Uterus (tissue), 4 donors: ENCODE data around the gene MPPED1. TPM values are rescaled to one million over a fixed set of nuclear protein-coding genes. Genes with fewer than 3 reads are reported as not detected.

ENCODE experiments used
- DNase-seq, 2 donors: peaks; one replicate each; pipeline ENCODE4 v3.0.0-alpha.2; 2019 to 2020
- H3K27ac ChIP-seq, 2 donors: fragments of 200-600 bp; sonication (generic); 1 replicate in 1 of 2; 2 replicates in 1 of 2; pipeline ENCODE4 v1.5.1; 2016 to 2018
- H3K27me3 ChIP-seq, 2 donors: fragments of 200-600 bp; sonication (generic); one replicate each; pipeline ENCODE4 v1.5.1; 2018 to 2019; ENCODE audit warnings: control low read depth in 1 of 2
- H3K36me3 ChIP-seq, 2 donors: fragments of 200-600 bp; sonication (generic); one replicate each; pipeline ENCODE4 v1.5.1; 2019; ENCODE audit warnings: control low read depth in 1 of 2
- H3K4me1 ChIP-seq, 2 donors: fragments of 200-600 bp; sonication (generic); one replicate each; pipeline ENCODE4 v1.5.1; 2018 to 2019; ENCODE audit warnings: control low read depth in 1 of 2
- H3K4me3 ChIP-seq, 2 donors: fragments of 200-600 bp; sonication (generic); 1 replicate in 1 of 2; 2 replicates in 1 of 2; pipeline ENCODE4 v1.5.1; 2018 to 2019; ENCODE audit warnings: mild to moderate bottlenecking in 1 of 2
- H3K9me3 ChIP-seq, 2 donors: fragments of 200-600 bp; sonication (generic); one replicate each; pipeline ENCODE4 v1.5.1; 2019; ENCODE audit warnings: control low read depth in 1 of 2
- POLR2A ChIP-seq, 2 donors: fragments of 450-650 bp; IDR thresholded peaks; one replicate each; pipeline ENCODE4 v1.6.1; 2016; ENCODE audit warnings: antibody characterized with exemption in 2 of 2, mild to moderate bottlenecking in 1 of 2, moderate library complexity in 1 of 2
- intact Hi-C: fragments of 100-400 bp; cut with DNase I; formaldehyde crosslinking; loops from one replicate; pipeline ENCODE4 v1.15.1; 2023; ENCODE audit warnings: low total_unique reads
- total RNA-seq, 4 donors: library from RNA; depleted of rRNA in 3 of 4; stranded (reverse); fragments of >200 nt in 3 of 4; gene quantifications; one replicate each; pipeline versions ENCODE4 v1.1.0 to v1.2.4, GENCODE V29; 2014 to 2023
- TF ChIP-seq, protein P1 (sequence below), 4 experiments: fragments of 200-600 bp in 2 of 4; fragments of 450-650 bp in 2 of 4; sonication (generic) in 2 of 4; IDR thresholded peaks; one replicate each; pipeline ENCODE4 v1.5.1; 2016 to 2019; ENCODE audit warnings: antibody characterized with exemption in 4 of 4, mild to moderate bottlenecking in 2 of 4, moderate library complexity in 1 of 4
- donor health status: DM: yes; HTN: yes; CAD: no.

The MPPED1 gene
- total RNA-seq, 4 donors from 2014 or later: 0.67 to 8.4 TPM; not detected in 2

DNA sequence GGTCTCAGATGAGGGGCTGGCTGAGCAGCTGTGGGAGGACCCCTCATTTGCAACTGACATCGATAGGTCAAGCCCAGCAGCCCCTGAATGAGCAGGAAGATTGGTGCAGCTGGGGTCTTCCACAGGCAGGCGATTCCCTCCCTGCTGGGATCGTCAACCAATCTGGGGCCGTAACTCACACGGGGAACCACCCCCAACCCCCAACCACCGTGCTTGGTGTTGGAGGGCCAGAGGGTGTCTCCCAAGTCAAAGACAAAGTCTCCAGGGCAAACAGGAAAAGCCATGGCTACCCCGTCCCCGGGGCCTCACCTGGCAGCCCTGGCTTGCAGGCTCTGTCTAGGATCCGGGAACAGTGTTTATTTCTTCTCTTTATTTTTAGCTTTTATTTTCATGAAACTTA is 41.8 kb upstream of the MPPED1 start:
- no peaks in the 10 kb centered on the region for H3K9me3 ChIP-seq
- no peak overlapping the region for H3K27ac ChIP-seq
- no peaks in the 10 kb centered on the region for H3K4me1 ChIP-seq
- intact Hi-C loops: no loop called here
- no peak overlapping the region for H3K4me3 ChIP-seq
- no peaks in the 10 kb centered on the region for H3K36me3 ChIP-seq
- H3K27me3 ChIP-seq: peaks cover 0 to 9% of the 10 kb centered on the region in 2 donors
- no peak for DNase-seq
- TF ChIP-seq POLR2A (IDR thresholded peaks at IDR 0.05): no peak
- TF ChIP-seq, protein P1, sequence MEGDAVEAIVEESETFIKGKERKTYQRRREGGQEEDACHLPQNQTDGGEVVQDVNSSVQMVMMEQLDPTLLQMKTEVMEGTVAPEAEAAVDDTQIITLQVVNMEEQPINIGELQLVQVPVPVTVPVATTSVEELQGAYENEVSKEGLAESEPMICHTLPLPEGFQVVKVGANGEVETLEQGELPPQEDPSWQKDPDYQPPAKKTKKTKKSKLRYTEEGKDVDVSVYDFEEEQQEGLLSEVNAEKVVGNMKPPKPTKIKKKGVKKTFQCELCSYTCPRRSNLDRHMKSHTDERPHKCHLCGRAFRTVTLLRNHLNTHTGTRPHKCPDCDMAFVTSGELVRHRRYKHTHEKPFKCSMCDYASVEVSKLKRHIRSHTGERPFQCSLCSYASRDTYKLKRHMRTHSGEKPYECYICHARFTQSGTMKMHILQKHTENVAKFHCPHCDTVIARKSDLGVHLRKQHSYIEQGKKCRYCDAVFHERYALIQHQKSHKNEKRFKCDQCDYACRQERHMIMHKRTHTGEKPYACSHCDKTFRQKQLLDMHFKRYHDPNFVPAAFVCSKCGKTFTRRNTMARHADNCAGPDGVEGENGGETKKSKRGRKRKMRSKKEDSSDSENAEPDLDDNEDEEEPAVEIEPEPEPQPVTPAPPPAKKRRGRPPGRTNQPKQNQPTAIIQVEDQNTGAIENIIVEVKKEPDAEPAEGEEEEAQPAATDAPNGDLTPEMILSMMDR (IDR thresholded peaks at IDR 0.05): no peak

DNA sequence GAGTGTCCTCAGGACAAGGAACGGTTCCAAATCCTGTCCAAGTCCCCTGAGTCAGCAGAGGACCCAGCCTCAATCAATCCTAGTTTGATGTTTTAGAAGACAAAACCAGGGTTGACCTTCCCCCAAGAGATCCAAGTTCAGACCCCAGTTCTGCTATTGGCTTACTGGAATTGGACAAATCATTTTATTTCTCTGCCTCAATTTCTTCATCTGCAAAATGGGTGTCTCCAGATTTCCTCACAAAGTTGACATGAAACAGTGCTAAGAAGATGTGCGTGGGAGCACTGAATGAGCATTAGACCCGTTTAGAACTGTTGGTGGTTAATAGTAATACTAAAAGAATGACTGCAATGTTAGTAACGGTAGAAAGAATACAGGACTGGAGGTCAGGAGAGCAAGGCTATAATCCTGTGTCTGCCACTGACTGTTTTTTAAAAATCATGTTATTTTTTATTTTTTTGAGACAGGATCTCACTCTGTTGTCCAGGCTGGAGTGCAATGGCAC is 35.8 kb upstream of the MPPED1 start:
- no peak overlapping the region for H3K4me3 ChIP-seq
- intact Hi-C loops: no loop called here
- H3K36me3 ChIP-seq: no peaks in the 10 kb centered on the region
- H3K9me3 ChIP-seq: no peaks in the 10 kb centered on the region
- no peak for TF ChIP-seq POLR2A (IDR thresholded peaks at IDR 0.05)
- TF ChIP-seq, protein P1 (IDR thresholded peaks at IDR 0.05): no peak
- no peak overlapping the region for H3K27ac ChIP-seq
- H3K4me1 ChIP-seq: no peaks in the 10 kb centered on the region
- no peak for DNase-seq
- H3K27me3 ChIP-seq: peaks cover 0 to 11% of the 10 kb centered on the region in 2 donors

DNA sequence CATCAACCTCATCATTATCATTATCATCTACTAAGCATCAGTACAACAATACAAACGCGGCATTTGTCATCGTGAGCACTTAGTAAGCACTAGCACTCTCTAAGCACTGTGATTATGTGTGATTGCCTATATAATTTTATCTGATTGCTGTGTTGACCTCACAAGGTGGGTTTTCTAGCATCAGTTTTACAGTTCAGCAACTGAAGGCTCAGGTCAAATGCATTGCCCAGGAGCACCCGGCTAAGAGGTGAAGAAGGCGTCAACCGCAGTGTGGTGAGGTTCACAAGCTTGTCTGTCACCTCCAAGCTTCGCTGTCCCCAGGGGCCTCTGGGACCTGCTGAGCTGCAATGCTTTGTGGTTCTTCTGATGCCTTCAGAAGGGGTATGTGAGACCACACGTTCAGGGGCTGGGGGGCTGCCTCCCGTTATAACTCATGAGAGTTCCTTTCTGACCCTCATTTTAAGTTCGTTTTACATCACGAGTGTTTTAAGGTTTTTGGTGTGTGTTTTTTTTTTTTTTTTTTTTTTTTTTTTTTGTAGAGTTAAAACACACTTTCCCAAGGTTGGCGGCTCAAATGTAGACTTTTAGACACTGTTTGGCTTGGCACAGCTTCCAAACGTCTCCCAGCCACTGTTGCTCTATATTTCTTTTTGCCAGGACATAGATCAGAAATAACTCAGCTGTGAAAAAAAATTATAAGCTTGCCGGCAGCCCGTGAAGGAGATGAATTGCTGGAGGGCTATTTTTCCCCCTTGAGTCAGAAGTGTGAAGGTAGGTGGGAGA is 34.9 kb upstream of the MPPED1 start:
- DNase-seq: no peak
- intact Hi-C loops: no loop called here
- TF ChIP-seq, protein P1 (IDR thresholded peaks at IDR 0.05): no peak
- no peak for TF ChIP-seq POLR2A (IDR thresholded peaks at IDR 0.05)
- Histone ChIP-seq H3K4me1 (no peaks in the 10 kb centered on the region), H3K27ac (no peak overlapping the region), H3K9me3 (no peaks in the 10 kb centered on the region), H3K4me3 (no peak overlapping the region), H3K36me3 (no peaks in the 10 kb centered on the region), H3K27me3 (peaks cover 0 to 11% of the 10 kb centered on the region in 2 donors)

DNA sequence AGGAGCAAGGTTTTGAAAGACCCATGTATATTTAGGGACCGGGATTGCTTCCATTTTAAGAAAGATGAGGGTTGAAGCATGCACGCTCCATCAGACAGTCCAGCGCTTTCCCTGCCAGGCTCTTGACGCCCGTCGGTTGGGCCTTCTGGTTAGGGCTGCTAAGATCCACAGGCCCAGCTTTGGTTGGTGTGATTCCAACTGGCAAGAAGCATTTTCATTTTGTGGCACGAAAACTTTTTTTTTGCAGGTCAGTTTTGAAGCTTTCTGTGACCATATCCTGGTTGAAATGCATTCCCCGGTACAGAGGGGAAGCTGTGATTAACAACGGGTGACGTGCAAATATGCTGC is 34.3 kb upstream of the MPPED1 start:
- no peaks in the 10 kb centered on the region for H3K4me1 ChIP-seq
- no peaks in the 10 kb centered on the region for H3K36me3 ChIP-seq
- H3K4me3 ChIP-seq: no peak overlapping the region
- intact Hi-C loops: no loop called here
- H3K27ac ChIP-seq: no peak overlapping the region
- peaks cover 0 to 11% of the 10 kb centered on the region in 2 donors for H3K27me3 ChIP-seq
- DNase-seq: no peak
- no peak for TF ChIP-seq POLR2A (IDR thresholded peaks at IDR 0.05)
- TF ChIP-seq, protein P1 (IDR thresholded peaks at IDR 0.05): no peak
- H3K9me3 ChIP-seq: no peaks in the 10 kb centered on the region

DNA sequence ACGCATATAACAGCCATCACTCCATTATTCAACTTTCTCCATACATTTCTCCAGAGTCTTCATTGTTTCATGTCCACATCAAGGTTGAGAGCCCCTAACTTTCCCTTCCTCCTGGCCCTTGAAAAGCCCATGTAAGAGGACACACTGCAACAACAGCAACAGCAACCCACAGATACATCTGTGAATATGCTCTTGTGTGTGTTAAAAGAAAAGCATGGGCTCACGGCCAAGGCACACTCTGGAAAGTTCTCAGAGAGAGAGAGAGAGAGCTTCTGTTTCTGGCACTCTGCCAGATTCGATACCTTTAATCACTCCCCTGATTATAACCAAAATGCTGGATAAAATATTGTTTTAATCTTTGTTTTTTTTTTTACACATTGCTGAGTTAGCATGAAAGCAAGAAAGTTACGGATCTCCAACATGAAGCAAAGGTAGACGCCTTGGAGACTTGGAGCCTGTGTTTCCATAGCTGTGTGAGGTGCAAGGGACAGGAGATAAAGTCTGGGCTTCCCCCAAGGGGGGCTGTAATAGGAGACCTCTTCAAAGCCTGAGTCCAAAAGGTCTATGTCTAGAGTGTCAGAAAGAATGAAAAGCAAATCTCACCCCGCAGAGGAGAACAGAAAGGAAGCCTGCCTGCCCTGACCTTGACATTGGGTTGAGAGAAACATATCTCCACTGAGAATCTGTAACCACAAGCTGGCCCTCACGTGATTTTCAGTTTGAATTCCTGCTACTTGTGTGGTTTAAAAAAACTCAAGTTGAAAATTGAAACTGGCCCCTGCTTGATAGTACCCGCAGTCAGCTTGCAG is 33.7 kb upstream of the MPPED1 start:
- no peak for DNase-seq
- Histone ChIP-seq H3K4me3 (no peak overlapping the region), H3K27ac (no peak overlapping the region), H3K9me3 (no peaks in the 10 kb centered on the region), H3K27me3 (peaks cover 0 to 11% of the 10 kb centered on the region in 2 donors), H3K36me3 (no peaks in the 10 kb centered on the region), H3K4me1 (no peaks in the 10 kb centered on the region)
- no peak for TF ChIP-seq POLR2A (IDR thresholded peaks at IDR 0.05)
- TF ChIP-seq, protein P1 (IDR thresholded peaks at IDR 0.05): no peak
- intact Hi-C loops: no loop called here
